DND-41 (cell line): ENCODE results near the gene ATOX1.

ENCODE experiments used
- ATAC-seq: fragments of 200-7000 bp; cut with Tn5 transposase; 3 replicates; pipeline ENCODE4 v1.9.1; 2021; ENCODE audit warnings: low read depth; ENCODE audit not compliant: insufficient read depth
- DNase-seq: peaks from one replicate; pipeline ENCODE4 v3.0.0-alpha.2; 2020
- H2AFZ ChIP-seq: 2 replicates; pipeline ENCODE4 v1.6.0; 2012; ENCODE audit warnings: low read depth, low read length
- H3K27ac ChIP-seq: 2 replicates; pipeline ENCODE4 v1.5.1; 2012; ENCODE audit warnings: low read length, inconsistent platforms
- H3K27me3 ChIP-seq: fragments of 200-600 bp; sonication (generic); 2 replicates; pipeline ENCODE4 v1.6.0; 2012; ENCODE audit warnings: low read length, mild to moderate bottlenecking, inconsistent platforms; ENCODE audit not compliant: insufficient read depth, poor library complexity
- H3K36me3 ChIP-seq: 2 replicates; pipeline ENCODE4 v1.5.1; 2012; ENCODE audit warnings: low read length, inconsistent platforms; ENCODE audit not compliant: insufficient read depth
- H3K4me1 ChIP-seq: 2 replicates; pipeline ENCODE4 v1.5.1; 2012; ENCODE audit warnings: mild to moderate bottlenecking, low read length; ENCODE audit not compliant: insufficient read depth
- H3K4me2 ChIP-seq: 2 replicates; pipeline ENCODE4 v1.6.0; 2012; ENCODE audit warnings: mild to moderate bottlenecking, moderate library complexity, low read length, inconsistent platforms; ENCODE audit not compliant: insufficient read depth
- H3K4me3 ChIP-seq, 2 experiments: fragments of 200-600 bp in 1 of 2; shearing (Covaris generic) in 1 of 2; 2 replicates each; pipeline ENCODE4 v1.5.1; 2012 to 2016; ENCODE audit warnings: inconsistent platforms in 2 of 2, low read length in 2 of 2, mild to moderate bottlenecking in 2 of 2, low read depth in 1 of 2, moderate library complexity in 1 of 2
- H3K79me2 ChIP-seq: 2 replicates; pipeline ENCODE4 v1.6.0; 2012; ENCODE audit warnings: low read length, inconsistent platforms; ENCODE audit not compliant: insufficient read depth
- H3K9ac ChIP-seq: 2 replicates; pipeline ENCODE4 v1.6.0; 2012; ENCODE audit warnings: low read depth, mild to moderate bottlenecking, inconsistent platforms, low read length, moderate library complexity
- H3K9me3 ChIP-seq: 2 replicates; pipeline ENCODE4 v1.5.1; 2012; ENCODE audit warnings: low read length, moderate library complexity, mild to moderate bottlenecking, inconsistent platforms; ENCODE audit not compliant: insufficient read depth, severe bottlenecking
- H4K20me1 ChIP-seq: 2 replicates; pipeline ENCODE4 v1.6.0; 2012; ENCODE audit warnings: low read length; ENCODE audit not compliant: insufficient read depth
- EZH2 ChIP-seq: IDR thresholded peaks from 3 replicates; pipeline ENCODE4 v1.6.1; 2012; ENCODE audit warnings: borderline replicate concordance, low read depth, mild to moderate bottlenecking, moderate library complexity, low read length, inconsistent platforms; ENCODE audit not compliant: severe bottlenecking
- TF ChIP-seq, protein P1 (sequence below): IDR thresholded peaks from 2 replicates; pipeline ENCODE4 v1.5.1; 2012; ENCODE audit warnings: borderline replicate concordance, low read length, moderate library complexity, mild to moderate bottlenecking; ENCODE audit not compliant: poor library complexity, severe bottlenecking; ENCODE audit errors: extremely low read depth

ATOX1 gene

DNA sequence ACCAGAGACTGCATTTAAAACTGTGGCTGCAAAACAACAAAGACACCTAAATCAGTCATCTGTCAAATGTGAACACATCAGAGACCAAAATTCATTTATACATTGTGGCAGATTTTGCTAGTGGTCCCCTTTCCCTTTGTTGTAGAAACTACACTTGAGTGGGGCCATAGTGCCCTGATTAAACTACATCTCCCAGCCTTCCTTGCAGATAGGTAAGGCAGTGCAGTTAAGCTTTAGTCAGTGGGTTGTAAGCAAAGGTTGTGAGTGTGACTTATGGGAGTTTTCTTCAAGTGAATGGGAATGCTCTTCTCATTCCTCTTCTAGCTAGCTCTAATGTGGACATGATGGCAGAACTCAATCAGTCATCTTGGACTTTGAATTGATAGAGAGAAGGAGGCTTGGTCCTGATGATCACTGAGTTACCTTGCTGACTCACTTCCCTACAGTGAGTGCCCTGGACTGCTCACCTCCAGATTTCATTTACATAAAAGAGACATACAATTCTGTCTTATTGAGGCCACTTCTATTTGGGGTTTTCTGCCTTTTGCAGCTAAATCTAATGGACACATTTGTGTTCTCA, 36.5 kb downstream of the ATOX1 start:
- no peaks in the 10 kb centered on the region for H3K4me1 ChIP-seq
- no peak overlapping the region for H3K4me3 ChIP-seq
- H3K27ac ChIP-seq = no peak overlapping the region
- H4K20me1 ChIP-seq = no peaks in the 10 kb centered on the region
- no peaks in the 10 kb centered on the region for H3K27me3 ChIP-seq
- no peak for TF ChIP-seq EZH2
- TF ChIP-seq, protein P1, sequence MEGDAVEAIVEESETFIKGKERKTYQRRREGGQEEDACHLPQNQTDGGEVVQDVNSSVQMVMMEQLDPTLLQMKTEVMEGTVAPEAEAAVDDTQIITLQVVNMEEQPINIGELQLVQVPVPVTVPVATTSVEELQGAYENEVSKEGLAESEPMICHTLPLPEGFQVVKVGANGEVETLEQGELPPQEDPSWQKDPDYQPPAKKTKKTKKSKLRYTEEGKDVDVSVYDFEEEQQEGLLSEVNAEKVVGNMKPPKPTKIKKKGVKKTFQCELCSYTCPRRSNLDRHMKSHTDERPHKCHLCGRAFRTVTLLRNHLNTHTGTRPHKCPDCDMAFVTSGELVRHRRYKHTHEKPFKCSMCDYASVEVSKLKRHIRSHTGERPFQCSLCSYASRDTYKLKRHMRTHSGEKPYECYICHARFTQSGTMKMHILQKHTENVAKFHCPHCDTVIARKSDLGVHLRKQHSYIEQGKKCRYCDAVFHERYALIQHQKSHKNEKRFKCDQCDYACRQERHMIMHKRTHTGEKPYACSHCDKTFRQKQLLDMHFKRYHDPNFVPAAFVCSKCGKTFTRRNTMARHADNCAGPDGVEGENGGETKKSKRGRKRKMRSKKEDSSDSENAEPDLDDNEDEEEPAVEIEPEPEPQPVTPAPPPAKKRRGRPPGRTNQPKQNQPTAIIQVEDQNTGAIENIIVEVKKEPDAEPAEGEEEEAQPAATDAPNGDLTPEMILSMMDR = no peak
- H2AFZ ChIP-seq = no peak overlapping the region
- DNase-seq (no peak), ATAC-seq (no peak)
- H3K4me2 ChIP-seq = no peak overlapping the region
- H3K9me3 ChIP-seq = no peaks in the 10 kb centered on the region
- H3K36me3 ChIP-seq = no peaks in the 10 kb centered on the region
- H3K9ac ChIP-seq = no peak overlapping the region
- H3K79me2 ChIP-seq = no peaks in the 10 kb centered on the region

DNA sequence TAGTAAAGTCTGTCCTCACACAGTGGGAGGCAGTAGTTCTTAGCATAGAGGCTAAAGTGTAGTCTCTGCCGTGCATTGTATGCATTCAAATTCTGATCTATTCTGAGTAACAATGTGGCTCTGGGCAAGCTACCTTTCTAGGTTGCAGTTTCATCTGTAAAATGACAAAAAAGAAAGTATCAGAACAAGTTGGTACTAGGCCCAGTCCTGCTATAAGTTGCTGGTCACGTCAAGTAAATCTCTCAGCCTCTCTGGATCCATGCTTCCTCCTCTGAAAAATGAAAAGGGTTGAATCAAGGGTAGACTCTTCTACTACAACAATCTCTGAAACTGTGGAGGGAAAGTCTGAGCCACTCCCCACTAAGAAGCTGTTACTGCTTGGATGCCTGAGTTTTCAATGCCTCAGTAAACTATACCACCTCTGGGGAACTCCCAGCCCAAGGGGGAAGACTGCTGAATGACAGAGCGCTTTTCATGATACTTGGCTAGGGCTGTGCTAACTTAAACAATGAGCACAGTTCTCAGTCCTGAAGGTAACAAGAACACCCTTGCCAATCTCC, 37.3 kb downstream of the ATOX1 start:
- no peak overlapping the region for H3K4me3 ChIP-seq
- no peaks in the 10 kb centered on the region for H3K4me1 ChIP-seq
- H3K79me2 ChIP-seq = no peaks in the 10 kb centered on the region
- DNase-seq (no peak), ATAC-seq (no peak)
- H3K27me3 ChIP-seq = no peaks in the 10 kb centered on the region
- no peaks in the 10 kb centered on the region for H3K36me3 ChIP-seq
- no peak overlapping the region for H3K9ac ChIP-seq
- no peaks in the 10 kb centered on the region for H4K20me1 ChIP-seq
- no peak overlapping the region for H3K27ac ChIP-seq
- TF ChIP-seq, protein P1 = no peak
- TF ChIP-seq EZH2 = no peak
- H2AFZ ChIP-seq = no peak overlapping the region
- H3K4me2 ChIP-seq = no peak overlapping the region
- no peaks in the 10 kb centered on the region for H3K9me3 ChIP-seq

DNA sequence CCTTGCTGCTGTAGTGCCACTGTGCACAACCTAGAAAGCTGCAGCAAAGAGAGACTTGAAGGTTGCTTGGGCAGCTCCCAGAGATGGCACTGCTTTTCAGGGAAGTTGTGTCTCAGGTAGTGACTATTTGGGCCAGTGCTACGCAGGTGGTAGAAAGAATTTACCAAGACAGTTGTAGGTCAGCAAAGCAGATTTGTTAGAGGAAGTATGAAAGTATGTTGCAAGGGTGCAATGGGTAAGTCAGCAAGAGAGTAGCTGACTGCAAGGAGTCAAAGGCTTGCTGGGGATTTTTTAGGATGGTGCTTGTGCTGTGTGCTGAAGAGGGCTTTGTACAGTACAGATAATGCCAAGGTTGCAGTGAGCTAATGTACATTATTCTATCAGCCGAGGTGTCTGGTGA, 38.2 kb downstream of the ATOX1 start:
- Histone ChIP-seq H3K79me2 (no peaks in the 10 kb centered on the region), H3K27ac (no peak overlapping the region), H4K20me1 (no peaks in the 10 kb centered on the region), H3K36me3 (no peaks in the 10 kb centered on the region), H3K4me2 (no peak overlapping the region), H2AFZ (no peak overlapping the region), H3K9me3 (no peaks in the 10 kb centered on the region), H3K4me1 (no peaks in the 10 kb centered on the region), H3K27me3 (no peaks in the 10 kb centered on the region), H3K4me3 (no peak overlapping the region), H3K9ac (no peak overlapping the region)
- DNase-seq = no peak
- TF ChIP-seq, protein P1 = no peak
- TF ChIP-seq EZH2 = no peak
- ATAC-seq = no peak
